GM19240 (cell line): Measurements from ENCODE around the gene STK35.

Experiments used
- DNase-seq: peaks from one replicate; pipeline ENCODE4 v3.0.0; 2011; ENCODE audit warnings: low spot score; ENCODE audit not compliant: insufficient read length

The STK35 gene

DNA sequence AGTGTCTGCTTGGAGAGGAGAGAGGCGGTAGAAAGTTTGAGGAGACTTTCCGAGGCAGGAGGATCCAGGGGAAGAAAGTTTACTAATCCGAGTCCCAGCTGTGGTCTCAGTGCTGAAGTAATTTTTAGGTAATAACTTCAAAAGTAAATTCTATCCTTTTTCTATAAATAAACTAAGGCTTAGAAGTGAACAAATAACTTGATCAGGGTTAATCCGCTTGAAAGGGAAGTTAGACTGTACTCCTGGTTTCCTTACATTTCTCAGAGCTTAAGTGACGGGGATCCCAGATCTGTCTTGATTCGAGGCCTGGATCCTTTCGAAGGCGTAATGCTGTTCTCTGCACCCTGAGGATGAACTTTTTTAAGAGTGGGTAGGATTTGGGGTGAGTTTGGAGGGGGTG is 2.6 kb downstream of the STK35 start:
- DNase-seq = no peak

DNA sequence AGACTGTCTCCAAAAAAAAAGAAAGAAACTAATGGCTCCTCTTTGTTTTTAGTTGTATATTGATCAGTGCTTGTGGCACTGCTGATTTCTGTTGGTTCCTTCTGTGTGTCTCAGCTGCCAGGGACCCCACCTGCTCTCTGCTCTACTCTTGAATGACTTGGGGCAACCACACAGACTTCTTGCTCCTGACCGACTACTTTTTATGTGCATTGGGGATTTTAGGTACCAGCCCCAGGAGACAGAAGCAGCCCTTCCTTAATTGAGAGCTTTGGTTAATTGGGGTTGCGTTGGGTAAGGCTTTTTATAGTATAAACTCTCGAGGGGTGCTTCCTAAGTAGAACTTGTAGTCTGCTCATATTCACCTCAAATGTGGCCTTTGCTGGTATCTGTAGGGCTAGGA is 6.9 kb downstream of the STK35 start:
- DNase-seq = no peak

DNA sequence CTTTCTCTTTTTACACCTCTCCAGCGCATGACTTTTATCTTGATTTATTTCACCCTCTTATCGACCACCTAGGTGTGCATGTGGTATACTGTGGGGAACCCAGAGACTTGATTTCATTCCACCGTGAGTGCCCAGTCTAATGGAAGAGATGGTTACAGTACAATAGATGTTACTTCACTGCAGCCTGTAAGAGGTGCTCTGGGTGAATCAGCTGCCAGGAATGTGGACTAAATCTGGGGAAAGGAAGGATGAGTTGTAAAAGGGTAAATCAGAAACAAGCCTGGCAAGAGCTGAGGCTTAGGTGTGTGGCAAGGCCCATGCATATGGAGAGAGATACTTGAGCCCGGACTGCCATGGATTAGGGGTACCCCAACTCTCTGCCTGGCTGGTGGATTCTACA is 7.4 kb downstream of the STK35 start:
- no peak for DNase-seq

DNA sequence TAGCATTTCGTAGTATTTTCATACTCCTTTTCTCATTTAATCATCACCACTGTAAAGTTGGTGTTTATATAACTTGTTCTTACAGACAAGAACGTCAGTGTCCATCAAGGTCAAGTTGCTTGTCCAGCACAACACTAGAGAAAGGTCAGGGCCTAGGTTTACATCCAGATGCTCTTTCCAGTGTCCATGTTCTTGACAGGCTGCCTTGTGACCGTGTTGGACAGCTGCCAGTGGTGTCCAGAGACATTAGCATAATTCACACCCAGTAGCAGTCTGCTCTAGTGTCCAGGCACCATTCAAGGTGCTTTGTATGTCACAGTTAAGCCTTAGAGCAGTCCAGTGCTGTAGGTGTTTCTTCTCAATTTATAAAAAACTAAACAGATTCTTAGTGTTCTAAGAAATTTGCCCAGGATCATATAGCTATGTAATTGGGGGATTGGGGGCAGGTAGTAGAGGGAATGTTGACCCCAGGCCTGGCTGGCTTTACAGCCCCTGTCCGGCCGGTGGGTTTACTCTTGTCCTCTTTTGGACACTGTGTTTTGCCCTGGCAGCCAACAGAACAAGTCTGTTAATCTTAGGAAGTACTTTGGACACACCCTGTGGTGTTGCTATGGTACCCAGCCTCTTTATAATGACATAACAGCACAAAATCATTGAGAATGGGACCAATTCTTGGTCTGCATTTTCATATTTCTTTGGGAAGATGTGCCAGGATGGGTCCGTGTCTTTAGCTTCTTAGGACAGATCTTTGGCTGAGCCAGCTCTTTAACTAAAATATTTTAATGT is 8.0 kb downstream of the STK35 start:
- no peak for DNase-seq

DNA sequence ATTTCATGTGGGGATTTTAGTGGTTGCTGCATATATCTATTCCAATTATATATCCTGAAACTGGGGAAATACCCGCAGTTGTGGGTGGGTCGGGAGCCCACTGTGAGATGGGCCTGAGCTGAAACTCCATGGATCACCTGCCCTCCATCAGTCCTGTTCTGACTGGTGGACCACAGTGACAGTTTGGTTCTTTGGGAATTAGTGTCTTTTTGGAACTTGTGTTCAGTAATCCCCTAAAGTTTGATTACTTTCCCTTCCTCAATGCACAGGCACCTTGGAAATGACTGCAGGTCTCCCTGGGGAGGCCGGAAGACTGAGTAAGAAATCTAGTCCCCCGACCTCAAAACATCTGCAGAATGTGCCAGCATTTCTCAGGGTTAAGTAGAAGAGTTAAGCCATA is 11.3 kb downstream of the STK35 start:
- no peak for DNase-seq

DNA sequence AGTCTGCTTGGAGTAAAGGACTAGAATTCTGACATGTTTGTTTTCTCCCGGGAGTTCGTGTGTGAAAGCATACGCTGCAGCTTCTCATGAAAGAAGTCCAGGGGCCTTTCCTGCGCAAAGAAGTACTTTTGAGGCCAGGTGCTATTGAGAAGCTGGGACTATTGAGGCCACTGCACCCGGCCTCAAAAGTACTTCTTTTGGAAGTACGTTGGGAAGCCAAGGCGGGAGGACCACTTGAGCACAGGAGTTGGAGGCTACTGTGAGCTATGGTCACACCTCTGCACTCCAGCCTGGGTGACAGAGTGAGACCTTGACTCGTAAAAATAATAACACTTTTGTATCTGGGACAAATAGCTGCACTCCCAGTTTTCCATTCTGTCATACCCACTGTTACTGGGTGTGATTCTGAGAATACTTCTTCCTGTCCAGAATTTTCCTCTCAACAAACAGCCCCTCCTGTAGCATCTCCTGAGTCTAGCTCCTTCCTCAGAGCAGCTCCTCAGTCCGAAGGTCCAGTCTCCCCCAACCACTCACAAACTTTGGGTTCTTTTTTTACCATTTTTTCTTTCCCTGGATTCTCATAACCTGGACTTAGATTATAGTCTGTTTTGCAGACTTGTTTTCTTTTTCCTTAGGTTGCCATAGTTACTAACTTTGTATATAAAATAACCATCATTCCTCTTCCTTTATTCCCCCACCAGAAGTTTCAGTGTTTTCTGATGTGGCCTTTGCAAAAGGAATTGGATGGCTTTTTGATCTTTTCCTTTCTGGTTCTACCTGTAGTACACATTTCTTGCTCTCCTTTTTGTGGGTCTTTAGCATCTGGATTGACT is 12.7 kb downstream of the STK35 start:
- DNase-seq = no peak

DNA sequence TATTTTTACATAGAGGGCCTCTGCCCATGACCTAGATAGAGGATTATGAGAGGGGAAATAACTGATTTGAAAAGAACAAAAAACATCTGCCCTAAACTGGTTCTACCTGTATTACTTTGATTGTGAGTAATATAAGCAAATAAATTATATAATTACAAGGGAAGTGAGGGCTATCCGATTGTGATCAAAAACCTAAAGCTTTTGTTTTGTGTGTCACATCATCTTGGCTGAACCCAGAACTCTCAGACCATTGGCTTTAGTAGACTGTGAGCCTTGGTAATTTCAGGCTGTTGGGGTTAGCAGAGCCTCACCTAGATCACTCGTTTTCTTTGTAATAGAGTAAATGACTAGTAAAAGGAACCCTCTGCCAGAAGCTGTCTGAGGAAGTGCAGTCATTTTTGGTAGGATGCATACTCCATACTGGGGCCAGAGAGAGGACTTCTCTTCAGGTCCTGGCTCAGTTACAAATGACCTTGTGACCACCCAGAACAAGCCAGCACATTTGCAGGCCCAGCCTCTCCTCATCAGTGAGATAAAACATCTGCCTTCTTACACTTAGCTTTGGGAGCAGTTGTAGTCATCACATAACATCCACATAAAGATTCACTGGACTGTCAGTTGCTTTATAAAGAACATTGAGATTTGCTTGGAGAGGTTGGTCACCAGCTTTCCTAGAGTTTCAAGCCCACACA is 13.5 kb downstream of the STK35 start:
- no peak for DNase-seq

DNA sequence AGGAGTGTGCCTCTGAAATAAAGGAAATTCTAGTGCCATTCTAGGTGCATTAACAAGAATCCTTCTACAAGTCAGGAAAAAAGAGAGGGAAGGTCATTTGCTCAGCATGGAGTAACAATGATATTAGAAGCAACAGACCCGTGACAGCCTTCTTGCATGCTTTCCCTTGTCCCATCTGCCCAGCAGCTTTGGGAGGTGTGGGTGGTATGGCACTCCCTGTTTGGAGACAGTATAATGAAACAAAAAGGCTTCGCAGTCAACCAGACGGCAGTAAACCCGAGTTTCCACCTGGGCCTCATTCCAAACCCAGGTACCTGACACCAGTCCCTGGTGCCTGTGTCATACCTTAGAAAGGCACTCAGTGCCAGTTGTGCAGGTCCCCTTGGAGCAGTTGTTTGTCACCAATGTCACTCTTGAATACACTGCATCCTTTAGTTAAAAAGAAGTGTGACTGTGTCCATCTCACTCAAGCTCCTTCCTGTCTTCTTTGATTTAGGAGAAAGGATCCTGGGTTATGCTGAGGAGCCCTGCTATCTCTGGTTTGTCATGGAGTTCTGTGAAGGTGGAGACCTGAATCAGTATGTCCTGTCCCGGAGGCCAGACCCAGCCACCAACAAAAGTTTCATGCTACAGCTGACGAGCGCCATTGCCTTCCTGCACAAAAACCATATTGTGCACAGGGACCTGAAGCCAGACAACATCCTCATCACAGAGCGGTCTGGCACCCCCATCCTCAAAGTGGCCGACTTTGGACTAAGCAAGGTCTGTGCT is 14.7 kb downstream of the STK35 start:
- DNase-seq = no peak

DNA sequence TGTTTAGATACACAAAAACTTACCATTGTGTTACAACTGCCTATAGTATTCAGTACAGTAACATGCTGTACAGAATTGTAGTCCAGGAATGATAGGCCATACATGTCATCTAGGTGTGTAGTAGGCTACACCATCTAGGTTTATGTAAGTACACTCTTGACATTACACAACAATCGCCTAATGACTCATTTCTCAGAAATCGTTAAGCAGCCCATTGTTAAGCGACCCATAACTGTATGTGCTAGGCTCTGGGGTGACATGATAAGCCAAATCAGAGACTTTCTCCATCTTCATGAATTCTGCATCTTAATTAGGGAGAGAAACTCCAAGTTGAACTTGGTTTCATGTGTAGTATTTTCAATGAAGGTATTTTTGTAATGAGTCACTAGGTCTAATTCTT is 17.2 kb downstream of the STK35 start:
- no peak for DNase-seq

DNA sequence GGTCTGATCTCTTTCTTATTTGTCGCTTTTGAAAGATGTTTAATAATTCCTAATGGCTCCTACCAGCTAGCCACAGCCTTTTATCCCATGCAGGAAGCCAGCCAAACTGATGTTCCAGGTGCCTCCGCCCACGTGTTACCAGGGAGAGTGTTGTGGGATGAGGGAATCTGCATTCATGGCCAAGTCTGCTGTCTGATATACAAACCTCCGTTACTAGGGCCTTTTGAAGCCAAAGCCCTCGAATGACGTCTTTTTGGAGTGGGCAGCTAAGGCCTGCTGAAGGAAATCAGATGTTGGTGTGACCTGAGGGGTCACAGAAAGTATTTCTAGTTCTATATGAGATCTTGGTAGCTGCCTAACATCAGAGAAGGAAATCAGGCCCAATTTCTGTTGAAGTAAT is 21.3 kb downstream of the STK35 start:
- no peak for DNase-seq

DNA sequence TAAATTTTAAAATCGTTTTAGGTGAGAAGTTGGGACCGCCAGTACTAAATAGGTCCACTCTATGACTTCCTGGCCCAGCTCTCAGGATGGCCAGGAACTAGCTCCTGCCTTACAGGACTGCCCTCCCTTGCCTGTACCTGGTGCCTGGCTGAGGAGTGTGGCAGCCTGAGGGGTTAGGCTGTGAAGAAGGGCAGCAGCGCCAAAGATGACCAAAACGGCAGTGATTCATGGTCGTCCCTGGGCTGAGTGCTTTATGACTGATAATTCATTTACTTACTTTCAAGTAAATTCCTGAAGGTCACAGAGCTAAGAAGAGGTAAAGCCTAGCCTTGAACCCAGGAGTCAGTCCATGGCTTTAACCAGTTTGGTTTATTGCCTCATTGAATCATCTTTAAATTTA is 22.1 kb downstream of the STK35 start:
- DNase-seq = no peak

DNA sequence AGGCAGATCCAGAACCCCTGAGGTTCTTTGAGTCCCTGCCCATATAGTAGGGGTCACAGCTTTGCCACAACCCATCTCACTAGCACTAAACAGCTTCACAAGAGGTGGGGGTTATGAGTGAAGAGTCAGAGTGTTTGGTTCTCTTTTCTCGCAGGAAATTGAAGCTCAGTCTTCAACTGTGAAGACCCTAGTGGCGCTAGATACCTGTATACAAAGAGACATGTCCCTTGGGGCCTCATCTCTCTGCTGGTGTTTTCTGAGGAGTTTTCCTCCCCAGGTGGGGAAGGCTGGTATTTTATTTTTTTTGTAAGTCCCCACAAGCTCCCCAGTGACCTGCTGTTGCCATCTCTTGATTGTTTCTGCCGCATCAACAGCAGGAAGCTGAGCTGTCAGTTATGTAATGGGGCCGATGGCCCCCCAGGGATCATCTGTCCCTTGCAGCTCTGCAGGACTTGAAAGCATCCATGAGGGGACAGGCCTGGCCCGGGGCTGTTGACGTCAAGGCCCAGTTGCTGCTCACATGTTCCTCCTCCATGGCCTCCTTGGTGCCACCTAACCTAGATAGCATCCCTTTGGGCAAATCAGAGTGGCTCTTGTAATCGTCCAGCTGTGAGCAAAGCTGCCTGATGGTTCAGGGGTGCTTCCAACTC is 23.1 kb downstream of the STK35 start:
- DNase-seq = no peak

DNA sequence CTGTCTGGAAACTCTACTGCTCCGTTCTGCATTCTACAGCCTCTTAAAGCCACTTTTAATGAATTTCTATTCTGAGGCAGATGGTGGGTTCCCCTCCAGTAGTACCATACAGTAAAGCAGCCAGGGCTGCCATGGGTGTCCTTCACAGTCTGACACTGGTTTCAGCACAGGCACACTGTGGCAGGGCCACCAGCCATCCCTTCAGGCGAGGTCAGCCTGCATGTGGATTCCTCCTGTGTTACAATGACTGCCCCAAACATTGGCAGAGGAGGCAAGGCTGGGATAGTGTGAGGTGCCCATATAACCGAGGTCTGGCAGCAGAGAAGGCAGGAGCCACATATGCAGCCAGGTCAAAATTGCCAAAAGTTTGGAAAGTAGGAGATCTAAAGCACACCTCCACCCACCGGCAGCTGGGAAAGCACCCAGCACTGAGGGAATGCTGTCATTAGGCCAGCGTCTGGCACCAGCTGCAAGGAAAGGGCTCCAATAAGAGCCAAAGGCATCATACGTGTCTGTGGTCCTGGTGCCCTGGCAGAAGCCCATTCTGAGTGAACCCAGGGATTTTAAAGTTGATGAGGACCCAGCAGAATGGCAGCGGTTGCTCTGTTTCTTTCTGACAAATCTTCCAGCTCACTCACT is 24.0 kb downstream of the STK35 start:
- no peak for DNase-seq

DNA sequence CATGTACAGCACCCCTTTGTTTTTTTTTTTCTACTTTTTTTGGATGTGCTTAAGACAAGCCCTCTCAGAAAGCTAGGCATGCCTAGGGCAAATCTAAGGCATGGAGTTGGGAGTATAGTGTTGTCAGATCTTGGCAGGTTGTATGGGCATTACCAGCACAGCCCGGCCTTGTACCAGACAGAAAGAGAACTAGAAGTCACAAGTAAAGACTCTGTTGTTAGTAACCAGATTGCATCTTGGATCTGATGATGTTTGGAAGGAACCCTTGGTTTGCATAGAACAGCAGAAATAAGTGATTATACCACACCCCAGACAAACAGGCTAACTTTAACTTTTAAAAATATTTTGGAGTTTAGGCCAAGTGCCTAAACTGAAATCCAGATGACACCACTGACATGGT is 25.6 kb downstream of the STK35 start:
- DNase-seq = no peak

DNA sequence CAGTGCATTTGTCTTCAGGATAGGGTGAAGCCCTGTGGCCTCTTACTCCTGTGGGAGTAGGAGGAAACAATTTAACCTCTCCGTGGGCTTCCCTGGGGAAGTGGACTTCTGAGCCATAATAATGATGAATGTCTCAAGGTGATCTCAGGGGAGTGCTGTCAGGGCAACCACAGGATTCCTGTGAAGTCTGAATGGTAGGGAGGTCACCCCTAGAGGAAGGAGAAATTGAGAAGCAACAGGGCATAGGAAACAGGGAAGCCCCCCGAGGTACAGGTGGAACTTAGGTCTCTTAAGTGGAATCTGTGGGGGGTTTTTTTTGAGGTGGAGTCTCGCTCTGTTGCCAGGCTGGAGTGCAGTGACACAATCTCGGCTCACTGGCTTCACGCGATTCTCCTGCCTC is 26.9 kb downstream of the STK35 start:
- DNase-seq = no peak

DNA sequence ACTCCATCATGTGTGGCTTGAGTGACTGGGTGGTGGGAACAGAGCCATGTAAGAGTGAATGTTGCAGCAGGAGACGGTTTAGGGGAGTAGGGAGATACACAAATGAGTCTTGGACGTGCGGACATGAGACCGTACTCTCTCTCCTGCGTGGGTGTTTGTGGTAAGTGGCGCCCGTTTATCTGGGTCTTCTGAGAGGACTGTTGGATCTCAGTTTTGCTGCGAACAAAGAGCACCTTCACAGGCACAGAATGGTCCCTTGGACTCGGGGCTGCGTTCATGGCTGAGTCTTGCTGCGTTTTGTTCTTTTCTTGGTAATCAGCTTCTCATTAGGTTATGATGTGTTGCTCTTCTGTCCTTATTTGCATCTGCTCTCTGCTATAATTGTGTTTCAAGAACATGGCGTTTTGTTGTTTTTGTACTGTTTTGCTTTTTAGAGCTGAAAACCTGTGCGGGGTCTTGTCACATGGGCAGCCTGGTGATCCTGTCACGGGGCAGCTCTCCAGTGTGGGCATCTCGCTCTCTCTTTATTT is 28.5 kb downstream of the STK35 start:
- no peak for DNase-seq

DNA sequence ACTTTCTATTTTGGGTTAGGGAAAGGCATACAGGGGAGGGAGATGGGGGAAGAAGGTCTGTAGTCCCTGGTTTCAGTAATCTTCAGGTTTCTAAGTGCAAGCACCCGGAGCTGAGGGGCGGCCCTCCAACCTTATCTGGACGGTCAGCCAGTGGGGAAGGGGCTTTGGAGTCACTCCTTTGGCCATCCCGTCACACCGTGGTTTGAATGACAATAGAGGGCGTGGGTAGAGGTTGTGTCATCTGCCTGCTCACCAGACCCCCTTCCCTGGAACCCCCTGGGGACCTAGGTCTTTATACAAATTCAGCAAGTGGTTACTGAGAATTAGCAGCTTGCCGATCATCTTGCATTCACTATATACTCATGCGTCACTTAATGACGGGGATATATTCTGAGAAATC is 29.1 kb downstream of the STK35 start:
- DNase-seq = no peak

DNA sequence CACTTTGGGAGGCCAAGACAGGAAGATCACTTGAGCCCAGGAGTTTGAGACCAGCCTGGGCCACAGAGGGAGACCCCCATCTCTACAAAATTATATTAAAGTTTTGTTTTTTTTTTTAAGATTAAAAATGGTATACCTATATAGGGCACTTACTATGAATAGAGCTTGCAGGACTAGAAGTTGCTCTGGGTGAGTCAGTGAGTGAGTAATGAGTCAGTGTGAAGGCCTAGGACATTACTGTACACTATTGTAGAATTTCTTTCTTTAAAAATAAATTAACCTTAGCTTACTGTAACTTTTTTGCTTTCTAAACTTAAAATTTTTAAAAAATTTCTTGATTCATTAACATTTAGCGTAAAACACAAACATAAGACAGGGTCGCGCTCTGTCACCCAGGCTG is 29.7 kb downstream of the STK35 start:
- DNase-seq = no peak

DNA sequence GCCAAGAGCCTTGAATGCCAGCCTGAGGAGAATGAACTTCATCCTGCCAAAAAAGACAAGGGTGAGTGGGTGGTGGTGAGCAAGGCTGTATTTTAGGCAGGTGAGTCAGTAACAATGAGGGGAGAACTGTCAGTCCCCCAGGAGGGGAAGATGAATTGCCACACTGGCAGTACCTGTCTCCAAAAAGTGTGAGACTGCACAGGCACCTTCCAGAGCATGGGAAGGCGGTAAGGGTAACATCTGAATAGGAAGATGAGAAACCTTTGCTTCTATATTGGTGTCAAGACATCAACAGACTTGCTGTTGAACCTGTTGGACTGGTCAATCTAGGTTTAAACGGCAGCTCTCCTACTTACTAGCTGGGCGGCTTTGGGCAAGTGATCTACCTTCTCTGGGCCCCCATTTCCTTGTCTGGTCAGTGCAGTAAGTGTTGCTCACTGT is 30.9 kb downstream of the STK35 start:
- DNase-seq = no peak
